Activated T-cell treated with anti-CD3 and anti-CD28 coated beads, Interleukin-2, amount 50 U/mL, for 1 hour (primary cell): ENCODE measurements around the gene PSPN.

ENCODE experiments used
- DNase-seq: peaks from one replicate; pipeline ENCODE4 v3.0.0-alpha.2; 2020

Gene PSPN

DNA sequence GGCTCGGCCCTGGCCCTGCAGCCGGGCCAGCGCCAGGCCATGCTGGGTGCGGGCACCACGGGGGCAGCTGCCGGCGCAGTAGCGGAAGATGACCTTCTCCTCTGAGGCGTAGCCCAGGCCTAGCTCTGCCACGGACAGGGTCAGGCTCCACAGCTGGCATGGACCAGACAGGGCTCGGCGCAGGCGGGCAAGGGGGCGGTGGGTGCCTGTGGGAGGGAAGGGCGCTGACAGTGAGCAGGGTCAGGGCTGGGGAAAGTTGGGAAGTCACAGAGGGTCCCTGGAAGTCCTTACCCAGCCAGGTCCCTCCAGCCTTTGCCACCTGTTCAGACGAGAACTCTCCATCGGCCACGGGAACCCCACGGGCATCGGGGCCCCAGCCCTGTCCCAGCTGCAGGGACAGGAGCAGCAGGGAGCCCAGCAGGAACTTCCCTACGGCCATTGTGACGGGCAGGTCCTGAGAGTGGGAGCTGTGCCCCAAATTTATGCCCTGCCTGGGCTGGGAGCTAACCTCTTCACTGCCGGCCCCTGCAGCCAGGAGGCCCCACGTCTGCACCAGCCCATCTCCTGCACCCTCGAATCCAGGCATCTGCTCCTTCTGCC, at the start of gene PSPN:
PSPN (minus strand) TSS at position 523 of the 600 bp plus-strand sequence; CDS start at position 439, 84 bp downstream.
- DNase-seq, result no peak

DNA sequence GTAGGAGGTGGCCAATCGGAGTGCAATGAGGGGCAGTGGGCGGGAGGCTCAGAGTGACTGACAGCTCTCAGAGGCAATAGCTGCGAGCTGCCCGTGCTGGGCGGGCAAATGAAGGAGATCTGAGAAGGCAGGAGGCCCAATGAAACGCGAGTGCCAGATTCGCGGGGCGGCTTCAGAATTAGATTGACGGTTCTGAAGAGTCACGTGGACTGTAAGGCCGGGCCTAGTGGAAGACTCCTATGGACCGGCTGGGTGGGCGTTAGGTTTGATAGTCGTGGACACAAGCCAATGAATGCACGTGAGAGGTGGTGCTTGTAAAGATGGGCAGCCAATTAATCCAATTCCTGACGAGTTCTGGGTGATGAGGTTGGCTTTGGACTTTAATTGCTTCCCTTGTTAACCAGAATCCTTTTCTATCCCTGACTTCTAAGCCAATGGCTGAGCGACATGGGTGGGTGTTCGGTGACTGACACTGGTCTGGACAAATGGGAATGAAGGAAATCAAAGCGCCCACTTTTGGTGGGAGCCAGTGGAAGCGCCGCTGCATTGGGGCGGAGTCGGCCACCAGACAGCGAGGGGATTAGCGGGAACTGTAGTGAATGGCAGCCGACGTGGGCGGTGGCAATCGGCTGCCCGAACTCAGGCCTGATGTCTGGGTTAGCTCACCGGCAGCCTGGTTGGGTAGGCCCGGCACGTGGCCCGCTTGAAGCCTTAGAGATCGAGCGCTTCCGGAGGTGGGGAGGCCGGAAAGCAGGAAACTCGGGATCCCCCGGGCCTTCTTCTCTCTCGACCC, 49.4 kb upstream of the PSPN start:
- DNase-seq, result peak; percentile 97

GRCh38 chr19:6424195-6424938, 48.6 kb upstream of the PSPN start, which contains the start of gene KHSRP:
Gene KHSRP (minus strand): TSS chr19:6424811. CDS start chr19:6424701, 110 bp downstream.
- DNase-seq, result peak; percentile 49

- DNase-seq, result peak; percentile 42
Observed at GRCh38 chr19:6423499-6424194, 47.9 kb upstream of the PSPN start.

GRCh38 chr19:6421075-6422014, 45.6 kb upstream of the PSPN start:
- DNase-seq, result no peak

- no peak for DNase-seq
Observed at GRCh38 chr19:6418562-6418932, 42.8 kb upstream of the PSPN start.

- no peak for DNase-seq
Observed at GRCh38 chr19:6417713-6418561, 42.2 kb upstream of the PSPN start.

DNA sequence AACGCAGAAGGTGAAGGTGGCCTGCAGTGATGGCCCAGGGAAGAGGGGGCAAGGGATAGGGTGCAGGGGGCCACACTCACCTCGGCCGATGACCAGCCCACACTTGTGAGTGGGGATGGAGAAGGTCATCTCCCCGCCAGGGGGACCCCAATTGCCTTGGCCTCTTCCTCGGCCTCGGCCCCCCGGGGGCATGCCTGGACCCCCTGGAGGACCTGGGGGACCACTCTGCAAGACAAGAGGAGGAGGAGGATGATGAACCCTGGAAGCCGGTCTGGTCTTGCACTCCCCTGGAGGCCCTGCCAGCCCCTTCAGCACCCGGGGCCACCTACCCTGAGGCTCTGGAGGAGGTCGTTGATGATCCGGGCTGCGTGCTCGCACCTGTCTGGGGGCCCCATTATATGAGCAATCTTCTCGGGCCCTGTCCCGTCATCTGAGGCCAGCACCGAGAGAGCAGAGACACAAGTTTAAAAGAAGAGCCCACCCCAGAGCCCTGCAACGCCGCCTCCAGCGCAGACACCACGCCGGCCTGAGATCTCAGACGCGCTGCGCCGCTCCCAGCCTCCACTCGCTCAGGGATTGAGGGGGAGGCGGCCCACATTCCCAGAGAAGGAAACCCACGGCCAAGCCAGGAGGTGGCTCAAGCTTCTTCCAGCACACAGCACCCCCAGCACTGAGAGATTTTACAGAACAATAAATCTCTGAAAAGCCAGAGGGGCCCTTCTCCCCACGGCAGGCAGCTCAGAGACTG, 41.1 kb upstream of the PSPN start:
- DNase-seq, result no peak

- no peak for DNase-seq
Observed at GRCh38 chr19:6415591-6416190, 40.0 kb upstream of the PSPN start.

DNA sequence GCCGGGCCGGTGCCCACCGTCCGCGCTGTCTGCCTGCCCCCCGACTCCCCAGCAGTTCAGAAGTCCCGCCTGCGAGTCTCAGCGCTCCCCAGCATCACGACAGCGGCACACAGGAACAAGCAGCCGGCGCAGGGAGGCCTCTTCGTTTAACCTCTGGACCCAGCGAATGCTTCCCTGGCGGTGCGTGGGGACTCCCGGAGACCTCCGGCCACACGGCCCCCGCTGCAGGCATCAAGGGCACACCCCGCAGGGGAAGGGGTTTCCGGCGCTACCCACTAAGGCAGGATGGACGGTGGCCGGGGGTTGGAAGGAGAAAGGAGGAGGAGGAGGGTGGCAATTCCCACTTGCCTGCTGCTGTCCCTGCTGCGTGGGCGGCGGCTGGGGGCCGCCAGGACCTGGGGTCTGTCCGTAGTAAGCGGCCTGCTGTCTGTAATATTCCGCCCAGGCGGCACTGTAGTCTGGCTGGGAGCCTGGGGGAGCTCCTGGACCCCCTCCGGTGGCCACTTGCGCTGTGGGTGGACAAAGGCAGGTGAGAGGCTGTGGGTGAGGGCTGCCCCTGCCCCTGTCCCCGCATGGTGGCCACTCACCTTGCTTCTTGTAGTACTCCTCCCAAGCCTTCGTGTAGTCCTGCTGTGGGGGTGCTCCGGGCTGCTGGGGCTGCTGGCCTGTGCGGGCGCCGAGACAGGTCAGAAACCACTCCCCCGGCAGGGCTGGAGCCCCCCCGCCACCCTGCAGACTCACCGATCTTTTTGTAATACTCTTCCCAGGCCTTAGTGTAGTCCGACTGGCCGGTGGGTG, 39.3 kb upstream of the PSPN start:
- DNase-seq, result no peak

GRCh38 chr19:6413721-6414643, 38.2 kb upstream of the PSPN start:
- DNase-seq, result no peak

DNA sequence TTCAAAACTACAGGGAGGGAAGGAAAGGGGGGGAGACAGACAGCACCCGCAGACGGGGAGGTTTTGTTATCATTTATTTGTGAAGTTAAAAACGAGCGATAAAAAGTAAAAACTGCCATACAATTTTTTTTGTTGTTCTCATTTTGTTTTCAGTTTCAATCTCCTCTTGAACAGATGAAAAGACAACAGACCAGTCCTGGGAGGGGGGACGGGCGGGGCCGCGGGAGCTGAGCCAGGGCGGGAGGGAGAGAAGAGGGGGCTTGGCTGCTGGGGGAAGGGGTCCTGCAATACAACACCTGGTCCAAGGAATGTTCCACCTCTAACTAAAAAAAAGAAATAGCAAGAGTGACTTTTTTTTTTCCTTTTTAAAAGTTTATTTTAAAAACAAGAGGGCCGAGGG, 37.6 kb upstream of the PSPN start:
- DNase-seq, result no peak

DNA sequence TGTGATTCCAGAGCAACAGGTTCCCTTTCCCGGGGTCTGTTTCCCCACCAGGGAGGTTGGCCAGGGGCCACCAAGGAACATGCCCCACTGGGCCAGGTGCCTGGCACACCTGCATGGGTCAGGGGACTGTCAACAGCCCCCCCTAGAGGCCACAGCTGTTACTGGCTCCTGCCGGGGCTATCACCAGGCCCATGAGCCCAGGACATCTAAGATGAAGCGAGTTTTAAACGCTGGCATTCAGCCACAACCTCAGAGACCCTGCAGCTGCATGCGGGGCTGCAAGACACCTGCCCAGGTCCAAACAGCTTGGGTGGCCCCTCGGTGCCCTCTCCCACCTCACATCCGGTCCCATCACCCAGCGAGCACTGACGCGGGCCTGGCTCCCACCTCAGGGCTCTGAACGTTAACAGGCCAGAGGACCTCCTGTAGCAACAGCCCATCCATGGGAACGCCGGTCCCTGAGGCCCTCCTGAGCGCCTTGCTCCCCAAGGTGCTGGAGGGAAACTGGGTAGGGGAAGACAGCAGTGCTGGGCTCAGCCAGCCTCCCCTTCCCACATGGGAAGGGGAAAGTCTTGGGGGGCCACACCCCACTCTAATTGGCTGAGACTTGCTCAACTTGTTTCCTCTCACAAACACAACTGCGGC, 36.8 kb upstream of the PSPN start:
- DNase-seq, result peak; percentile 60

DNA sequence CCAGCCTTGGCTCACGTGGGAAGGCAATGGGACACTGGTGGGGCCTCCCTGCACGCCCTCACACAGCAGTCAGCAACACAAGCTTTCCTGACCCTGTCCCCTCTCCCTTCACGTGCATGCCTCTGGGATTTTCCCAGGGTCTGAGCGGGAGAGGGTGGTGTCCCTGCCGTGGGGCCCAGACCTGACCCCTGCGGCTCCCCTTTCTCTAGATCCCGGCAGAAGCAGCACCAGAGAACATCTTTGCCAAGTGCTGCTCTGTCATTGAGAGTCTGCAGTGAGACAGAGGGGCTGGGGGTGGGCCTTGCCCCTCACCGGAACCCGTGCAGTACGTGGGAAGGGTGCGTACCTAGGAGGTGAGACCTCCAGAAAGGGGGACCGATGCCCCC, 36.3 kb upstream of the PSPN start:
- no peak for DNase-seq

GRCh38 chr19:6409346-6409745, 33.6 kb upstream of the PSPN start:
- DNase-seq, result no peak

GRCh38 chr19:6406401-6406800, 30.7 kb upstream of the PSPN start:
- no peak for DNase-seq
